ENCODE results near the gene WDR75.
"Not testable (repeated sequence)": the region's sequence is repeated elsewhere in the genome, so short reads cannot be mapped to it uniquely, and the experiment has no call there.

Gene WDR75

GRCh38 chr2:189465478-189465877, 24.2 kb downstream of the WDR75 start:
- DNase-seq (ENCODE audit: low read depth) = no peak
- no peak for TF ChIP-seq CTCF (conservative IDR thresholded peaks at IDR 0.05; ENCODE audit: low read depth, low read length)
- no peak overlapping the region for H3K4me3 ChIP-seq (ENCODE audit: low read length)

- DNase-seq (ENCODE audit: low read depth) = no peak
- no peak for TF ChIP-seq CTCF (conservative IDR thresholded peaks at IDR 0.05; ENCODE audit: low read depth, low read length)
- no peak overlapping the region for H3K4me3 ChIP-seq (ENCODE audit: low read length)
Measured at GRCh38 chr2:189466046-189466445, 24.8 kb downstream of the WDR75 start.

DNA sequence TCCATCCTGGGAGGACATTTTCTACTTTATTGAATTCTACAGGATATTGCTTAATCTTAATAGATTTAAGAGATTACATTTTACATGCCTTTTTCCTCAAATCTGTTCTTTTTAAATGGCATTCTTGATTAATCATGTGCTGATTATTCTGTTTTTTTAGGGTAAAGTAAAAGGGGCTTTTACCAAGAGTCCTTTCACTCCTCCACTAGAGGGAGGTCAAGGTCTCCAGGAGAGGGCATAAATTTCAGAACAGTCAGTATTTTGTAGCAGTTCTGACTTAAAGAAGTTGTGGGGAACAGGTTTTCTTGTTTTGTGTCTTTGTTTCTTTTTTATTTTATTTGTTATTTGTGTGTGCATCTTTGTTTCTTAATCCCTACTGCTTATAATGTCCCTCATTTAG, 25.4 kb downstream of the WDR75 start:
- no peak overlapping the region for H3K4me3 ChIP-seq (ENCODE audit: low read length)
- peak; percentile 79 for TF ChIP-seq CTCF (conservative IDR thresholded peaks at IDR 0.05; ENCODE audit: low read depth, low read length)
- peak; percentile 10 for DNase-seq (ENCODE audit: low read depth)

GRCh38 chr2:189467160-189467559, 25.9 kb downstream of the WDR75 start:
- H3K4me3 ChIP-seq (ENCODE audit: low read length) = no peak overlapping the region
- no peak for DNase-seq (ENCODE audit: low read depth)
- TF ChIP-seq CTCF (conservative IDR thresholded peaks at IDR 0.05; ENCODE audit: low read depth, low read length) = no peak

- no peak overlapping the region for H3K4me3 ChIP-seq (ENCODE audit: low read length)
- no peak for DNase-seq (ENCODE audit: low read depth)
- no peak for TF ChIP-seq CTCF (conservative IDR thresholded peaks at IDR 0.05; ENCODE audit: low read depth, low read length)
Measured at GRCh38 chr2:189467593-189467992, 26.3 kb downstream of the WDR75 start.

DNA sequence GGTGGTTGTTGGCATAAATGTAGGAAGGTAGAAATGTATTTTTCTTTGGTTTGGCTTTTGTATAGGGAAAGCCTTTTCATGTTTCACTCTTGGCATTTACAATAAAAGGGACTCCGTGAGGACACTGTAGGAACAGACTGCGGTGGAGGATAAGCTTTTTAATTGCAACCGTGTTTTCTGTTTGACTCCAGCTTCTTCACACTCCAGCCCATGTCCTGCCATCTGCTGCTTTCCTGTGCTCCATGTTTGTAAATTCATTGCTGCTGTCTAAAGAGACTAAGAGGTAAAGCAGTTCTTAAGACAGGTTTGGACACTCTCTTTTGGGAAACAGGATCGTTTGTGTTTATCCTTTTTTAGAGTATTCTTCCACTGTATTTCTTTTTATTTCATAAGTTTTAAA, 33.3 kb downstream of the WDR75 start:
- H3K4me3 ChIP-seq (ENCODE audit: low read length) = no peak overlapping the region
- DNase-seq (ENCODE audit: low read depth) = no peak
- TF ChIP-seq CTCF (conservative IDR thresholded peaks at IDR 0.05; ENCODE audit: low read depth, low read length) = no peak

- TF ChIP-seq CTCF (conservative IDR thresholded peaks at IDR 0.05; ENCODE audit: low read depth, low read length) = no peak
- H3K4me3 ChIP-seq (ENCODE audit: low read length) = no peak overlapping the region
- no peak for DNase-seq (ENCODE audit: low read depth)
Measured at GRCh38 chr2:189477756-189478155, 36.5 kb downstream of the WDR75 start.

DNA sequence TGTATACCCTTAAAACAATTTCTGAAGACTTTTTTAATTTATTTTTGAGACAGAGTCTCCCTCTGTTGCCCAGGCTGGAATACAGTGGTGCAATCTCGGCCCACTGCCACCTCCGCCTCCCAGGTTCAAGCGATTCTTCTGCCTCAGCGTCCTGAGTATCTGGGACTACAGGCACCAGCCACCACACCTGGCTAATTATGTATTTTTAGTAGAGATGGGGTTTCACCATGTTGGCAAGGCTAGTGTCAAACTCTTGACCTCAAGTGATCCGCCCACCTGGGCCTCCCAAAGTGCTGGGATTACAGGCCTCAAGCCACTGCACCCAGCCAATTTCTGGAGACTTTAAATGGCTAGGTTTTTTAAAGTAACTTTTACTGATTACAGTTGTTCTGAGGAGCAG, 37.0 kb downstream of the WDR75 start:
- H3K4me3 ChIP-seq (ENCODE audit: low read length); DNase-seq (ENCODE audit: low read depth): not testable (repeated sequence)

Data from retinal pigment epithelial cell (primary cell).